GM21619 (cell line): ENCODE measurements around the gene MAGEB4.

Source experiments
- ATAC-seq: cut with Tn5 transposase; IDR thresholded peaks from one replicate; pipeline ENCODE4 v1.9.1; 2021; ENCODE audit not compliant: unreplicated experiment

Gene MAGEB4

DNA sequence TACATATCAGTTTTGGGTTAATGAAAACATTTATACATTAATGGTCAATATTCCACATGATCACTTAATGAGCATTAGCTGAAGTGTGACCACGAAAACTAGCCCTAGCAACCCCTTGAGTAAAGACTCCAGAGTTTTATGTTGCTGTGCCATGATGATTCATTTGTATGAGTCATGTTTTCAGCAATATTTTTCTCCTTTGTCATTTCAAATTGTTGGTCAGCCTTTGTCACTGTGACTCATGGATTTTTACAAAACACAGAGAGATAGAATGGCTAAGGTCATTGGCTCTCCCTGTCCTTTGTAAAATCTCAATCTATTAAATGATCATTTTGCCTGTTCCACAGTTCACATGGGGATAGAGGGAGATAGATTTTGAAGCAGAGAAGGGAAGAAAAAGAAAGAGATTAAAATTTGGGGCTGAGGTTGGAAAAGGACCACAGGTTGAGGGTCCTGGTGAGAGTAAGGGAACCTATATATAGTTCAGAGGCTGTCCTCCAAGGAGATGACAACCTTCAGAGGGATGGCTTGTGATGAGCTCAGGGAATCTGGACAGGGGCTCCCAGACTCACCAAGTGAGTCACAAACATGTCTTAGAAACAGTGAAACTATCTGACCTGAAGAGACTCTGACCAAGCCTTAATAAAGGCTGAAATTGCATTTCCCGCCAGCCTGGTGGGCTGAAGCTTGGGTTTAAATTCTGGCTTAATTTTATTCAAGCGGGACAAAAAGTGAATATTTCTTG lies 41.8 kb downstream of the MAGEB4 start:
- no peak for ATAC-seq
